Mesenchymal stem cell (in vitro differentiated cells and primary cell): ENCODE results near the gene CSAG1. TPM values are rescaled to one million over a fixed set of nuclear protein-coding genes. Genes with fewer than 3 reads are reported as not detected.
"Not testable (repeated sequence)": the region's sequence is repeated elsewhere in the genome, so short reads cannot be mapped to it uniquely, and the experiment has no call there.

Experiments
- DNase-seq: peaks from one replicate; pipeline ENCODE4 v3.0.0-alpha.2; 2013
- H2AFZ ChIP-seq: one replicate; pipeline ENCODE4 v1.6.1; 2013; ENCODE audit warnings: low read depth, mild to moderate bottlenecking, control low read depth, inconsistent platforms, low read length, moderate library complexity
- H2AK5ac ChIP-seq: 2 replicates; pipeline ENCODE4 v1.6.1; 2013; ENCODE audit warnings: low read length, moderate library complexity, mild to moderate bottlenecking, inconsistent platforms; ENCODE audit not compliant: severe bottlenecking
- H2BK120ac ChIP-seq: one replicate; pipeline ENCODE4 v1.6.1; 2013; ENCODE audit warnings: low read depth, mild to moderate bottlenecking, inconsistent platforms, low read length, moderate library complexity
- H2BK12ac ChIP-seq, 2 experiments: one replicate each; pipeline ENCODE4 v1.6.1; 2013; ENCODE audit warnings: inconsistent platforms in 2 of 2, low read length in 2 of 2, mild to moderate bottlenecking in 2 of 2, moderate library complexity in 2 of 2, control low read depth in 1 of 2
- H2BK15ac ChIP-seq: one replicate; pipeline ENCODE4 v1.6.1; 2013; ENCODE audit warnings: mild to moderate bottlenecking, low read depth, inconsistent platforms; ENCODE audit not compliant: poor library complexity, severe bottlenecking
- H2BK5ac ChIP-seq: 2 replicates; pipeline ENCODE4 v1.6.1; 2013; ENCODE audit warnings: low read depth, mild to moderate bottlenecking, low read length, control low read depth, inconsistent platforms; ENCODE audit not compliant: poor library complexity, severe bottlenecking
- H3K14ac ChIP-seq, 2 experiments: one replicate each; pipeline ENCODE4 v1.6.1; 2013; ENCODE audit warnings: inconsistent platforms in 2 of 2, low read length in 2 of 2, control low read depth in 1 of 2, mild to moderate bottlenecking in 1 of 2, moderate library complexity in 1 of 2
- H3K18ac ChIP-seq, 2 experiments: one replicate each; pipeline ENCODE4 v1.6.1; 2013; ENCODE audit warnings: inconsistent platforms in 2 of 2, low read length in 2 of 2, control low read depth in 1 of 2, low read depth in 1 of 2, mild to moderate bottlenecking in 1 of 2
- H3K23ac ChIP-seq, 2 experiments: one replicate each; pipeline ENCODE4 v1.6.1; 2013; ENCODE audit warnings: inconsistent platforms in 2 of 2, low read length in 2 of 2, mild to moderate bottlenecking in 2 of 2, moderate library complexity in 2 of 2, control low read depth in 1 of 2
- H3K27ac ChIP-seq: 2 replicates; pipeline ENCODE4 v1.5.1; 2013; ENCODE audit warnings: mild to moderate bottlenecking, moderate library complexity, low read length, control low read depth, inconsistent platforms; ENCODE audit not compliant: poor library complexity, severe bottlenecking
- H3K27me3 ChIP-seq, 2 experiments: 2 replicates each; pipeline versions ENCODE4 v1.6.1 to v1.7.0; 2013; ENCODE audit warnings: low read length in 2 of 2, mild to moderate bottlenecking in 2 of 2, moderate library complexity in 2 of 2, control low read depth in 1 of 2, inconsistent platforms in 1 of 2; ENCODE audit not compliant: control insufficient read depth in 1 of 2, insufficient read depth in 1 of 2
- H3K36me3 ChIP-seq, 2 experiments: 2 replicates each; pipeline versions ENCODE4 v1.6.1 to v1.7.0; 2013; ENCODE audit warnings: low read length in 2 of 2, control low read depth in 1 of 2, inconsistent platforms in 1 of 2, low read depth in 1 of 2, mild to moderate bottlenecking in 1 of 2; ENCODE audit not compliant: insufficient read depth in 2 of 2, control insufficient read depth in 1 of 2
- H3K4ac ChIP-seq, 2 experiments: one replicate each; pipeline ENCODE4 v1.6.1; 2013; ENCODE audit warnings: inconsistent platforms in 2 of 2, low read length in 2 of 2, mild to moderate bottlenecking in 2 of 2, moderate library complexity in 2 of 2, control low read depth in 1 of 2, low read depth in 1 of 2
- H3K4me1 ChIP-seq: 2 replicates; pipeline ENCODE4 v1.6.1; 2013; ENCODE audit warnings: low read depth, low read length, control low read depth; ENCODE audit not compliant: control insufficient read depth, insufficient read depth
- H3K4me2 ChIP-seq: 2 replicates; pipeline ENCODE4 v1.6.1; 2013; ENCODE audit warnings: low read length, mild to moderate bottlenecking, inconsistent platforms; ENCODE audit not compliant: poor library complexity, severe bottlenecking
- H3K4me3 ChIP-seq, 2 experiments: 2 replicates each; pipeline versions ENCODE4 v1.5.1 to v1.7.0; 2013; ENCODE audit warnings: low read length in 2 of 2, mild to moderate bottlenecking in 2 of 2, control low read depth in 1 of 2, low read depth in 1 of 2; ENCODE audit not compliant: insufficient read depth in 1 of 2
- H3K79me1 ChIP-seq: replicated peaks from 2 replicates; pipeline ENCODE4 v1.6.1; 2013; ENCODE audit warnings: mild to moderate bottlenecking, control low read depth, low read length, inconsistent platforms; ENCODE audit not compliant: poor library complexity, severe bottlenecking
- H3K9ac ChIP-seq: 2 replicates; pipeline ENCODE4 v1.7.0; 2013; ENCODE audit warnings: mild to moderate bottlenecking, low read length, moderate library complexity
- H3K9me3 ChIP-seq: 2 replicates; pipeline ENCODE4 v1.7.0; 2013; ENCODE audit warnings: mild to moderate bottlenecking, low read length; ENCODE audit not compliant: control insufficient read depth
- H4K8ac ChIP-seq: one replicate; pipeline ENCODE4 v1.6.1; 2013; ENCODE audit warnings: inconsistent platforms, mild to moderate bottlenecking, low read length, moderate library complexity
- H4K91ac ChIP-seq: one replicate; pipeline ENCODE4 v1.6.1; 2013; ENCODE audit warnings: mild to moderate bottlenecking, low read length, inconsistent platforms
- WGBS: methylation state at CpG from one replicate; pipeline ENCODE4 v1.1.7; 2013; ENCODE audit warnings: mixed read lengths; 5-methylcytosine and 5-hydroxymethylcytosine counted together
- polyA plus RNA-seq, 2 experiments: library from polyadenylated mRNA; stranded (reverse); fragments of 200-250 nt; gene quantifications; one replicate each; pipeline ENCODE4 v1.2.3, GENCODE V29; 2013

Gene CSAG1, protein sequence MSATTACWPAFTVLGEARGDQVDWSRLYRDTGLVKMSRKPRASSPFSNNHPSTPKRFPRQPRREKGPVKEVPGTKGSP
- polyA plus RNA-seq (2013, experiment 1 of 2) = not detected
- not detected for polyA plus RNA-seq (2013, experiment 2 of 2)

DNA sequence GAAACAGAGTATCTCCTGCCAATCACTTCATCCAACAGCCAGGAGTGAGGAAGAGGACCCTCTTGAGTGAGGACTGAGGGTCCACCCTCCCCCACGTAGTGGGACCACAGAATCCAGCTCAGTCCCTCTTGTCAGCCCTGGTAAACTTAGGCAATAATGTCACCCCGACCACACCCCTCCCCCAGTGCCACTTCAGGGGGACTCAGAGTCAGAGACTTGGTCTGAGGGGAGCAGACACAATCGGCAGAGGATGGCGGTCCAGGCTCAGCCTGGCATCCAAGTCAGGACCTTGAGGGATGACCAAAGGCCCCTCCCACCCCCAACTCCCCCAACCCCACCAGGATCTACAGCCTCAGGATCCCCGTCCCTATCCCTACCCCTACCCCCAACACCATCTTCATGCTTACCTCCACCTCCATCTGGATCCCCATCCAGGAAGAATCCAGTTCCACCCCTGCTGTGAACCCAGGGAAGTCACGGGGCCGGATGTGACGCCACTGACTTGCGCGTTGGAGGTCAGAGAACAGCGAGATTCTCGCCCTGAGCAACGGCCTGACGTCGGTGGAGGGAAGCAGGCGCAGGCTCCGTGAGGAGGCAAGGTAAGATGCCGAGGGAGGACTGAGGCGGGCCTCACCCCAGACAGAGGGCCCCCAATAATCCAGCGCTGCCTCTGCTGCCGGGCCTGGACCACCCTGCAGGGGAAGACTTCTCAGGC, at the start of gene CSAG1, which contains the start of gene MAGEA12:
Gene CSAG1, minus strand, starts transcription at position 461 of the 715 bp plus-strand sequence. CDS start 1,261 bp downstream, outside the sequence.
Gene MAGEA12, plus strand, starts transcription at position 497 of the 715 bp plus-strand sequence. CDS start 2,405 bp downstream, outside the sequence.
- no peak within 1 kb of the TSS for H2AFZ ChIP-seq
- H4K91ac ChIP-seq = no peak within 1 kb of the TSS
- 83% methylated on average over 6 of the region's 21 CpGs for WGBS
- no peaks in the 10 kb centered on the region for H3K36me3 ChIP-seq
- H3K27me3 ChIP-seq = peaks cover 0 to 1% of the 10 kb centered on the region in 2 experiments
- no peak within 1 kb of the TSS for H3K4me3 ChIP-seq
- no peak within 1 kb of the TSS for H3K23ac ChIP-seq
- H3K14ac ChIP-seq = no peak within 1 kb of the TSS
- no peak for DNase-seq
- no peaks in the 10 kb centered on the region for H3K4me1 ChIP-seq
- no peak within 1 kb of the TSS for H3K9ac ChIP-seq
- H3K27ac ChIP-seq = no peak within 1 kb of the TSS
- H2AK5ac ChIP-seq = no peak within 1 kb of the TSS
- no peak within 1 kb of the TSS for H2BK5ac ChIP-seq
- H2BK12ac ChIP-seq = no peak within 1 kb of the TSS
- no peak within 1 kb of the TSS for H3K4ac ChIP-seq
- H4K8ac ChIP-seq = no peak within 1 kb of the TSS
- H3K4me2 ChIP-seq = no peak within 1 kb of the TSS
- H3K9me3 ChIP-seq = no peaks in the 10 kb centered on the region
- H3K79me1 ChIP-seq = no peaks in the 10 kb centered on the region
- H2BK15ac ChIP-seq = no peak within 1 kb of the TSS
- H2BK120ac ChIP-seq = no peak within 1 kb of the TSS
- no peak within 1 kb of the TSS for H3K18ac ChIP-seq

DNA sequence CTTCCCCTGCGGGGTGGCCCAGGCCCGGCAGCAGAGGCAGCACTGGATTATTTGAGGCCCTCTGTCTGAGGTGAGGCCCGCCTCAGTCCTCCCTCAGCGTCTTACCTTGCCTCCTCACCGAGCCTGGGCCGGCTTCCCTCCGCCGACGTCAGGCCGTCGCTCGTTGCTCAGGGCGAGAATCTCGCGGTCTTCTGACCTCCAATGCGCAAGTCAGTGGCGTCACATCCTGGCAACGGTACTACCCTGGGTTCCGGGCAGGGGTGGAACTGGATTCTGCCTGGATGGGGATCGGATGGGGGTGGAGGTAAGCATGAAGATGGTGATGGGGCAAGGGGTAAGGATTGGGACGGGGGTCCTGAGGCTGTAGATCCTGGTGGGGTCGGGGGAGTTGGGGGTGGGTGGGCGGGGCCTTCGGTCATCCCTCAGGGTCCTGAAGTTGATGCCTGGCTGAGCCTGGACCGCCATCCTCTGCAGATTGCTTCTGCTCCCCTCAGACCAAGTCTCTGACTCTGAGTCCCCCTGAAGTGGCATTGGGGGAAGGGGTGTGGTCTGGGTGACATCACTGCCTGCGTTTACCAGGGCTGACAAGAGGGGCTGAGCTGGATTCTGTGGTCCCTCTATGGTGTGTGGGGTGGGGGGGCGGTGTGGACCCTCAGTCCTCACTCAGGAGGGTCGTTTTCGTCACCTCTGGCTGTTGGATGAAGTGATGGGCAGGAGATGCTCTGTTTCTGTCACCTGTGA, 36.2 kb upstream of the CSAG1 start, which contains the start of gene MAGEA6:
Gene MAGEA6, minus strand, starts transcription at position 141 of the 741 bp plus-strand sequence. CDS start 2,039 bp downstream, outside the sequence.
- not testable (repeated sequence) for H2BK12ac ChIP-seq, H2BK15ac ChIP-seq, H3K9me3 ChIP-seq, DNase-seq, H3K9ac ChIP-seq, H3K4me1 ChIP-seq, H2BK120ac ChIP-seq, H4K8ac ChIP-seq, H2AK5ac ChIP-seq, H3K4me3 ChIP-seq, H2BK5ac ChIP-seq, H3K79me1 ChIP-seq, H3K18ac ChIP-seq, H3K36me3 ChIP-seq, H3K27me3 ChIP-seq, H4K91ac ChIP-seq, H2AFZ ChIP-seq, H3K4ac ChIP-seq, H3K14ac ChIP-seq, H3K23ac ChIP-seq, H3K4me2 ChIP-seq, H3K27ac ChIP-seq
- WGBS = no CpG with 5 or more reads among the region's 29 CpGs

DNA sequence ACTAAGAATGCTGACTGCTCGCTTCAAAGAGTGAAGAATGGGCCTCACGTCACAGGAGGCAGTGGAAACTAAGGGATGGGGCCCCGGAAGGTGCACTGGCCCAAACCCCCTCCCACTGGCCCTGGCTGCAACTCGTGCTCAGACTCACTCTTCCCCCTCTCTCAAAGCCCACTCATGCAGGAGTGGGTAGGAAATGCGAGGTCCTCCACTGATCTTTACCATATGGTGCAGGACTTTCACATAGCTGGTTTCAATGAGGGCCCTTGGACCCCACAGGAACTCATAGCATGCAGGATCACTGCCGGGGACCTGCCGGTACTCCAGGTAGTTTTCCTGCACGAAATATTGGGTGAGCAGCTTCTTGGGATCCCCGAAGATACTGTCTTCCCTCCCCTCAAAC, 33.0 kb upstream of the CSAG1 start:
- not testable (repeated sequence) for H3K36me3 ChIP-seq, H4K91ac ChIP-seq, H3K27me3 ChIP-seq, H3K4ac ChIP-seq, DNase-seq, H2BK5ac ChIP-seq, H2BK12ac ChIP-seq, H3K4me2 ChIP-seq, H3K4me1 ChIP-seq, H3K14ac ChIP-seq, H3K9ac ChIP-seq, H2AK5ac ChIP-seq, H3K18ac ChIP-seq, H4K8ac ChIP-seq, H2BK120ac ChIP-seq, H3K4me3 ChIP-seq, H3K27ac ChIP-seq, H3K79me1 ChIP-seq, H2AFZ ChIP-seq, H2BK15ac ChIP-seq, H3K23ac ChIP-seq, H3K9me3 ChIP-seq
- 66% methylated on average over 8 of the region's 9 CpGs for WGBS

DNA sequence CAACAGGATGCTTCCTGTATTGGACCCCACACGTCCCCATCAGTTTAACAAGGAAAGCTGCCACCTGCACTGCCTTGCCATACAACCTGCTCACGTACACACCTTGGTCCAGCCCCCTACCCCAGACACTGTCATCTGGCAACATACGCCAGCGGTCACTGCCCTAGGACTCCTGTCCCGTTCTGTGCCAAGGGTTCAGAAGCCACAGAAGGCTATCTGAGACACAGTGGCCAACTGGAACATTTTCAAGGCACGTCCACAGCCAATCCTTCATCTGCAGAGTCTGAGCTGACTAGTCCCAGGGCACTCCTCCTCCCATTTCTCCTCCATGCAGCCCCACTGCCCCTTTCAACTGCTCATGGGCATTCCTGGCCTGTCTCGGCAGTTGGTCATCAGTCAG, 28.1 kb upstream of the CSAG1 start:
- H3K79me1 ChIP-seq, H3K9ac ChIP-seq, H3K14ac ChIP-seq, H3K18ac ChIP-seq, H3K4me2 ChIP-seq, DNase-seq, H3K23ac ChIP-seq, H4K8ac ChIP-seq, H2AK5ac ChIP-seq, H3K27me3 ChIP-seq, H2BK15ac ChIP-seq, H2BK12ac ChIP-seq, H2BK5ac ChIP-seq, H2BK120ac ChIP-seq, H2AFZ ChIP-seq, H3K4me1 ChIP-seq, H3K36me3 ChIP-seq, H3K9me3 ChIP-seq, H3K4ac ChIP-seq, H3K4me3 ChIP-seq, H4K91ac ChIP-seq, H3K27ac ChIP-seq: not testable (repeated sequence)
- WGBS = no CpG with 5 or more reads among the region's 7 CpGs
